IMR-90 (cell line): Measurements from ENCODE around the gene FAAP20. TPM values are rescaled to one million over a fixed set of nuclear protein-coding genes. Genes with fewer than 3 reads are reported as not detected.

Experiments
- ATAC-seq: fragments of 200-7000 bp; cut with Tn5 transposase; 2 replicates; pipeline ENCODE4 v1.9.1; 2020; ENCODE audit warnings: low read depth, mild to moderate bottlenecking, moderate library complexity
- BruUV-seq: library from RNA; stranded (reverse); fragments of 400-500 nt; replicated peaks from 2 replicates; lab custom pipeline; 2021; lab: Mats Ljungman, UMichigan
- CTCF ChIA-PET: fragments of 300-600 bp; formaldehyde crosslinking; extraction: SDS; loops from one replicate; lab custom pipeline; 2021; ENCODE audit warnings: antibody characterized with exemption; lab: Yijun Ruan, JAX
- POLR2A ChIA-PET: fragments of 300-600 bp; sonication (Branson Sonifier 250); formaldehyde crosslinking; loops from one replicate; lab custom pipeline; 2022; ENCODE audit warnings: antibody characterized with exemption; ENCODE audit not compliant: unreplicated experiment; lab: Charles Lee
- DNase-seq: peaks from one replicate; pipeline ENCODE4 v3.0.0; 2013
- H2AFZ ChIP-seq: replicated peaks from 2 replicates; pipeline ENCODE3; 2013; ENCODE audit warnings: low read length, mild to moderate bottlenecking; ENCODE audit not compliant: poor library complexity
- H2AK5ac ChIP-seq: 2 replicates; pipeline ENCODE4 v1.6.1; 2013; ENCODE audit warnings: low read depth, low read length, inconsistent platforms
- H2AK9ac ChIP-seq: replicated peaks from 2 replicates; pipeline ENCODE3; 2013; ENCODE audit warnings: mild to moderate bottlenecking, low read depth, low read length, moderate library complexity; ENCODE audit not compliant: poor library complexity
- H2BK120ac ChIP-seq: 2 replicates; pipeline ENCODE4 v1.6.1; 2013; ENCODE audit warnings: low read depth, low read length, inconsistent platforms
- H2BK15ac ChIP-seq: 3 replicates; pipeline ENCODE4 v1.6.1; 2013; ENCODE audit warnings: low read depth, low read length, inconsistent platforms
- H2BK20ac ChIP-seq: 2 replicates; pipeline ENCODE4 v1.6.1; 2013; ENCODE audit warnings: low read depth, mild to moderate bottlenecking, inconsistent platforms, low read length, moderate library complexity
- H2BK5ac ChIP-seq: 2 replicates; pipeline ENCODE4 v1.6.1; 2013; ENCODE audit warnings: mild to moderate bottlenecking, low read depth, low read length, inconsistent platforms; ENCODE audit not compliant: poor library complexity, severe bottlenecking
- H3K14ac ChIP-seq: replicated peaks from 2 replicates; pipeline ENCODE4 v1.6.1; 2013; ENCODE audit warnings: low read depth, low read length, inconsistent platforms
- H3K18ac ChIP-seq: 2 replicates; pipeline ENCODE4 v1.6.1; 2013; ENCODE audit warnings: low read depth, low read length, control low read depth
- H3K23ac ChIP-seq: 2 replicates; pipeline ENCODE4 v1.6.1; 2013; ENCODE audit warnings: low read depth, low read length, inconsistent platforms
- H3K27ac ChIP-seq: 2 replicates; pipeline ENCODE4 v1.5.1; 2013; ENCODE audit warnings: mild to moderate bottlenecking, control low read depth, low read length; ENCODE audit not compliant: insufficient read depth
- H3K27me3 ChIP-seq: 2 replicates; pipeline ENCODE4 v1.6.1; 2013; ENCODE audit warnings: low read length; ENCODE audit not compliant: control insufficient read depth, insufficient read depth
- H3K36me3 ChIP-seq: 2 replicates; pipeline ENCODE4 v1.6.1; 2013; ENCODE audit warnings: low read length, mixed read lengths; ENCODE audit not compliant: control insufficient read depth, insufficient read depth
- H3K4ac ChIP-seq: 2 replicates; pipeline ENCODE4 v1.6.1; 2013; ENCODE audit warnings: low read depth, low read length, inconsistent platforms
- H3K4me1 ChIP-seq: 2 replicates; pipeline ENCODE4 v1.6.1; 2013; ENCODE audit warnings: low read length, mixed read lengths; ENCODE audit not compliant: control insufficient read depth, insufficient read depth
- H3K4me2 ChIP-seq: 2 replicates; pipeline ENCODE4 v1.6.1; 2013; ENCODE audit warnings: low read depth, mild to moderate bottlenecking, control low read depth, low read length, moderate library complexity
- H3K4me3 ChIP-seq: 2 replicates; pipeline ENCODE4 v1.5.1; 2013; ENCODE audit warnings: low read depth, mild to moderate bottlenecking, control low read depth, low read length, moderate library complexity; ENCODE audit not compliant: insufficient read depth
- H3K56ac ChIP-seq: 2 replicates; pipeline ENCODE4 v1.6.1; 2013; ENCODE audit warnings: low read length, inconsistent platforms; ENCODE audit not compliant: insufficient read depth; ENCODE audit errors: extremely low read depth
- H3K79me1 ChIP-seq, 2 experiments: 2 replicates each; pipeline ENCODE4 v1.6.1; 2013; ENCODE audit warnings: low read length in 2 of 2, inconsistent platforms in 1 of 2, low read depth in 1 of 2
- H3K9ac ChIP-seq: 2 replicates; pipeline ENCODE4 v1.6.1; 2013; ENCODE audit warnings: low read depth, low read length, control low read depth
- H3K9me1 ChIP-seq: 2 replicates; pipeline ENCODE4 v1.6.1; 2013; ENCODE audit warnings: low read length, inconsistent platforms; ENCODE audit not compliant: insufficient read depth
- H3K9me3 ChIP-seq: 2 replicates; pipeline ENCODE4 v1.6.1; 2013; ENCODE audit warnings: low read length; ENCODE audit not compliant: control insufficient read depth, insufficient read depth
- H4K20me1 ChIP-seq: 2 replicates; pipeline ENCODE4 v1.6.1; 2013; ENCODE audit warnings: low read length, inconsistent platforms; ENCODE audit not compliant: insufficient read depth
- H4K5ac ChIP-seq: 2 replicates; pipeline ENCODE4 v1.6.1; 2013; ENCODE audit warnings: mild to moderate bottlenecking, low read depth, low read length, control low read depth
- H4K8ac ChIP-seq, 2 experiments: 2 replicates each; pipeline ENCODE4 v1.6.1; 2013; ENCODE audit warnings: low read depth in 2 of 2, low read length in 2 of 2, control low read depth in 1 of 2, inconsistent platforms in 1 of 2
- H4K91ac ChIP-seq: 2 replicates; pipeline ENCODE4 v1.6.1; 2013; ENCODE audit warnings: low read depth, low read length, inconsistent platforms; ENCODE audit not compliant: insufficient read depth
- BHLHE40 ChIP-seq: fragments of 150-350 bp; IDR thresholded peaks from 2 replicates; pipeline ENCODE4 v1.6.1; 2016; ENCODE audit warnings: mild to moderate bottlenecking, low read depth, low read length
- CEBPB ChIP-seq: IDR thresholded peaks from 2 replicates; pipeline ENCODE4 v1.6.1; 2012; ENCODE audit warnings: low read depth, low read length, improper control_type of control experiment
- CHD1 ChIP-seq: IDR thresholded peaks from 2 replicates; pipeline ENCODE4 v1.6.1; 2012; ENCODE audit warnings: low read depth, low read length, improper control_type of control experiment
- FOS ChIP-seq: fragments of 150-350 bp; IDR thresholded peaks from 2 replicates; pipeline ENCODE4 v1.6.1; 2016; ENCODE audit warnings: low read depth, low read length
- MAFK ChIP-seq: IDR thresholded peaks from 2 replicates; pipeline ENCODE4 v1.6.1; 2012; ENCODE audit warnings: low read depth, low read length, improper control_type of control experiment
- MAZ ChIP-seq: IDR thresholded peaks from 2 replicates; pipeline ENCODE4 v1.6.1; 2012; ENCODE audit warnings: low read depth, mild to moderate bottlenecking, low read length, improper control_type of control experiment, moderate library complexity, borderline replicate concordance
- MXI1 ChIP-seq: IDR thresholded peaks from 2 replicates; pipeline ENCODE4 v1.6.1; 2012; ENCODE audit warnings: low read depth, mild to moderate bottlenecking, low read length, moderate library complexity, borderline replicate concordance
- NFE2L2 ChIP-seq: fragments of 150-350 bp; IDR thresholded peaks from 2 replicates; pipeline ENCODE4 v1.6.1; 2016; ENCODE audit warnings: low read depth, mild to moderate bottlenecking, low read length
- POLR2A ChIP-seq: IDR thresholded peaks from 2 replicates; pipeline ENCODE4 v1.6.1; 2012; ENCODE audit warnings: mild to moderate bottlenecking, low read depth, low read length
- RAD21 ChIP-seq: IDR thresholded peaks from 2 replicates; pipeline ENCODE4 v1.6.1; 2012; ENCODE audit warnings: low read length, improper control_type of control experiment
- RCOR1 ChIP-seq: IDR thresholded peaks from 2 replicates; pipeline ENCODE4 v1.6.1; 2012; ENCODE audit warnings: mild to moderate bottlenecking, low read length, improper control_type of control experiment; ENCODE audit not compliant: insufficient replicate concordance
- RFX5 ChIP-seq: IDR thresholded peaks from 2 replicates; pipeline ENCODE4 v1.8.0; 2012; ENCODE audit warnings: low read depth, mild to moderate bottlenecking, low read length, moderate library complexity
- SMC3 ChIP-seq: fragments of 150-350 bp; IDR thresholded peaks from 2 replicates; pipeline ENCODE4 v1.6.1; 2016; ENCODE audit warnings: low read depth, mild to moderate bottlenecking, antibody characterized with exemption, low read length, moderate library complexity
- WGBS, 2 experiments: methylation state at CpG; one replicate each; pipeline versions ENCODE4 v1.1.5 to v1.1.7; 2013; ENCODE audit warnings: missing lambda C conversion rate in 2 of 2; ENCODE audit not compliant: insufficient read length in 1 of 2; ENCODE audit errors: extremely low coverage in 2 of 2; 5-methylcytosine and 5-hydroxymethylcytosine counted together
- dilution Hi-C: fragments of 300-500 bp; cut with HindIII; formaldehyde crosslinking; loops from one replicate; pipeline ENCODE4 v1.14.3; 2018; ENCODE audit warnings: low sequenced_read_pairs; ENCODE audit not compliant: unreplicated experiment
- in situ Hi-C: fragments of 300-500 bp; cut with MboI; formaldehyde crosslinking; loops from 3 replicates; pipeline ENCODE4 v1.14.3; 2019; ENCODE audit warnings: low sequenced_read_pairs, inconsistent platforms, mixed read lengths
- intact Hi-C: fragments of 100-400 bp; cut with micrococcal nuclease; formaldehyde crosslinking; loops from 2 replicates; pipeline ENCODE4 v1.10.0; 2022
- polyA plus RNA-seq, 3 experiments: library from polyadenylated mRNA; depleted of rRNA; stranded (reverse); fragments of >200 nt; gene quantifications; 2 replicates each; pipeline ENCODE4 v1.2.3, GENCODE V29; 2012; ENCODE audit warnings: low replicate concordance in 1 of 3
- total RNA-seq: library from RNA; depleted of rRNA; stranded (reverse); fragments of >200 nt; gene quantifications from 2 replicates; pipeline ENCODE4 v1.2.3, GENCODE V29; 2012
- TF ChIP-seq, protein P1 (sequence below): conservative IDR thresholded peaks from 2 replicates; pipeline ENCODE4 v1.5.1; 2012; ENCODE audit warnings: mild to moderate bottlenecking, low read depth, low read length, improper control_type of control experiment
- TF ChIP-seq, protein P2 (sequence below): fragments of 150-350 bp; IDR thresholded peaks from 2 replicates; pipeline ENCODE4 v1.6.1; 2016; ENCODE audit warnings: low read depth, mild to moderate bottlenecking, low read length, moderate library complexity, borderline replicate concordance
- TF ChIP-seq, protein P3 (sequence below): fragments of 150-350 bp; IDR thresholded peaks from 2 replicates; pipeline ENCODE4 v1.6.1; 2017; ENCODE audit warnings: mild to moderate bottlenecking, antibody characterized with exemption, low read length, low read depth

Gene FAAP20
- total and polyA plus RNA-seq, 2 of the 4 experiments (the other 2 are of a cell fraction) = 6.5 to 31.5 TPM

DNA sequence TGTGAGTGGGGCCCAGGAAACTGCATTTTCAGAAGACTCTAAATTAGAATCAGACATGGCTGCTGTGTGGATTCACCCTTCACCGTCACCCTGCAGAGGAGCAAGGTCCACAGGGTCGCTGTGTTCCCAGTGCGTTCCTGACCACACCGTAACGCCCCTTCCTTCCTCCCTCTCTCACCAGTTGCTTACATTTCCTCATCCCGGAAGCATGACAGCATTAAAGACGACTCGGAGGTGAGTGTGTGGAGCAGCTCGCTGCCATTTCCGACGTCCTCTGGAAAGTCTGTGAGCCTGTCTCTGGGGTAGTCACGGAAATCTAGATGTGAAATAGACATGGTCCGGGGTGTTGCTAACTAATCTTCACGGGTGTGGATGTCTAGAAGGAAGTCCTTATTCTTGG, 45.9 kb downstream of the FAAP20 start:
- H3K14ac ChIP-seq = no peak overlapping the region
- H3K4me2 ChIP-seq = no peak overlapping the region
- no peak overlapping the region for H4K5ac ChIP-seq
- H3K79me1 ChIP-seq = no peaks in the 10 kb centered on the region
- H3K27ac ChIP-seq = no peak overlapping the region
- H2AFZ ChIP-seq = no peak overlapping the region
- H3K4me3 ChIP-seq = no peak overlapping the region
- H3K18ac ChIP-seq = no peak overlapping the region
- H2AK9ac ChIP-seq = no peak overlapping the region
- H3K36me3 ChIP-seq = no peaks in the 10 kb centered on the region
- ChIA-PET POLR2A (no interaction called here), CTCF (interaction anchor here (4.4 kb wide), 1 partner anchor 9 kb away, joined by 20 read pairs; no protein-coding TSS in a partner anchor)
- H3K9ac ChIP-seq = no peak overlapping the region
- 72% methylated on average over 4 of the region's 14 CpGs; no CpG with 5 or more reads in 1 of the 2 experiments for WGBS, 2 experiments
- H3K4ac ChIP-seq = no peak overlapping the region
- H4K91ac ChIP-seq = no peak overlapping the region
- H4K20me1 ChIP-seq = no peaks in the 10 kb centered on the region
- dilution Hi-C loops (no loop called here), intact Hi-C loops (no loop called here), in situ Hi-C loops (no loop called here)
- no peaks in the 10 kb centered on the region for H3K9me1 ChIP-seq
- H3K23ac ChIP-seq = no peak overlapping the region
- no peak overlapping the region for H2BK15ac ChIP-seq
- H3K56ac ChIP-seq = no peak overlapping the region
- TF ChIP-seq NFE2L2 (no peak), SMC3 (no peak), MAZ (no peak), MXI1 (no peak), POLR2A (no peak), RAD21 (no peak), RFX5 (no peak), CHD1 (no peak), BHLHE40 (no peak), MAFK (no peak), RCOR1 (no peak), CEBPB (no peak), FOS (no peak)
- TF ChIP-seq, protein P1, sequence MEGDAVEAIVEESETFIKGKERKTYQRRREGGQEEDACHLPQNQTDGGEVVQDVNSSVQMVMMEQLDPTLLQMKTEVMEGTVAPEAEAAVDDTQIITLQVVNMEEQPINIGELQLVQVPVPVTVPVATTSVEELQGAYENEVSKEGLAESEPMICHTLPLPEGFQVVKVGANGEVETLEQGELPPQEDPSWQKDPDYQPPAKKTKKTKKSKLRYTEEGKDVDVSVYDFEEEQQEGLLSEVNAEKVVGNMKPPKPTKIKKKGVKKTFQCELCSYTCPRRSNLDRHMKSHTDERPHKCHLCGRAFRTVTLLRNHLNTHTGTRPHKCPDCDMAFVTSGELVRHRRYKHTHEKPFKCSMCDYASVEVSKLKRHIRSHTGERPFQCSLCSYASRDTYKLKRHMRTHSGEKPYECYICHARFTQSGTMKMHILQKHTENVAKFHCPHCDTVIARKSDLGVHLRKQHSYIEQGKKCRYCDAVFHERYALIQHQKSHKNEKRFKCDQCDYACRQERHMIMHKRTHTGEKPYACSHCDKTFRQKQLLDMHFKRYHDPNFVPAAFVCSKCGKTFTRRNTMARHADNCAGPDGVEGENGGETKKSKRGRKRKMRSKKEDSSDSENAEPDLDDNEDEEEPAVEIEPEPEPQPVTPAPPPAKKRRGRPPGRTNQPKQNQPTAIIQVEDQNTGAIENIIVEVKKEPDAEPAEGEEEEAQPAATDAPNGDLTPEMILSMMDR = no peak
- TF ChIP-seq, protein P2, sequence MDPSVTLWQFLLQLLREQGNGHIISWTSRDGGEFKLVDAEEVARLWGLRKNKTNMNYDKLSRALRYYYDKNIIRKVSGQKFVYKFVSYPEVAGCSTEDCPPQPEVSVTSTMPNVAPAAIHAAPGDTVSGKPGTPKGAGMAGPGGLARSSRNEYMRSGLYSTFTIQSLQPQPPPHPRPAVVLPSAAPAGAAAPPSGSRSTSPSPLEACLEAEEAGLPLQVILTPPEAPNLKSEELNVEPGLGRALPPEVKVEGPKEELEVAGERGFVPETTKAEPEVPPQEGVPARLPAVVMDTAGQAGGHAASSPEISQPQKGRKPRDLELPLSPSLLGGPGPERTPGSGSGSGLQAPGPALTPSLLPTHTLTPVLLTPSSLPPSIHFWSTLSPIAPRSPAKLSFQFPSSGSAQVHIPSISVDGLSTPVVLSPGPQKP = no peak
- TF ChIP-seq, protein P3, sequence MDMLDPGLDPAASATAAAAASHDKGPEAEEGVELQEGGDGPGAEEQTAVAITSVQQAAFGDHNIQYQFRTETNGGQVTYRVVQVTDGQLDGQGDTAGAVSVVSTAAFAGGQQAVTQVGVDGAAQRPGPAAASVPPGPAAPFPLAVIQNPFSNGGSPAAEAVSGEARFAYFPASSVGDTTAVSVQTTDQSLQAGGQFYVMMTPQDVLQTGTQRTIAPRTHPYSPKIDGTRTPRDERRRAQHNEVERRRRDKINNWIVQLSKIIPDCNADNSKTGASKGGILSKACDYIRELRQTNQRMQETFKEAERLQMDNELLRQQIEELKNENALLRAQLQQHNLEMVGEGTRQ = no peak
- H2AK5ac ChIP-seq = no peak overlapping the region
- no peaks in the 10 kb centered on the region for H3K4me1 ChIP-seq
- no peak overlapping the region for H4K8ac ChIP-seq
- peaks cover 2% of the 10 kb centered on the region; the same call in 1 of the 2 replicates for H3K27me3 ChIP-seq
- H2BK120ac ChIP-seq = no peak overlapping the region
- H2BK5ac ChIP-seq = no peak overlapping the region
- DNase-seq (no peak), ATAC-seq (no peak)
- no peak overlapping the region for H2BK20ac ChIP-seq
- no TSS peak for BruUV-seq
- H3K9me3 ChIP-seq = no peaks in the 10 kb centered on the region
